GM12864 (cell line): ENCODE measurements around the gene BSG.
"Not testable (repeated sequence)": the region's sequence is repeated elsewhere in the genome, so short reads cannot be mapped to it uniquely, and the experiment has no call there.

Source experiments
- DNase-seq: peaks from one replicate; pipeline ENCODE4 v3.0.0-alpha.2; 2011; ENCODE audit warnings: low read depth
- H3K4me3 ChIP-seq: 2 replicates; pipeline ENCODE4 v1.5.1; 2011; ENCODE audit warnings: mild to moderate bottlenecking, low read depth, low read length, control low read depth
- CTCF ChIP-seq: IDR thresholded peaks from 2 replicates; pipeline ENCODE4 v1.5.1; 2011; ENCODE audit warnings: low read depth, mild to moderate bottlenecking, moderate library complexity, low read length, control low read depth, inconsistent platforms; ENCODE audit errors: missing control alignments

Gene BSG

GRCh38 chr19:583198-583967 lies 11.0 kb downstream of the BSG start:
- no peak overlapping the region for H3K4me3 ChIP-seq
- no peak for DNase-seq
- TF ChIP-seq CTCF, result no peak

- TF ChIP-seq CTCF, result no peak
- DNase-seq, result no peak
Observed at GRCh38 chr19:583968-584239, 11.5 kb downstream of the BSG start.

GRCh38 chr19:584240-585001 lies 12.0 kb downstream of the BSG start:
- no peak overlapping the region for H3K4me3 ChIP-seq
- peak; percentile 96 for TF ChIP-seq CTCF
- DNase-seq, result no peak

More at GRCh38 chr19:583968-584239, 11.5 kb downstream of the BSG start:
- no peak overlapping the region for H3K4me3 ChIP-seq

GRCh38 chr19:585146-585545 lies 12.8 kb downstream of the BSG start:
- H3K4me3 ChIP-seq, DNase-seq: not testable (repeated sequence)

- H3K4me3 ChIP-seq, result no peak overlapping the region
- no peak for DNase-seq
- TF ChIP-seq CTCF, result no peak
Observed at GRCh38 chr19:585551-586110, 13.2 kb downstream of the BSG start.

GRCh38 chr19:588093-588740 lies 15.8 kb downstream of the BSG start:
- no peak for DNase-seq

More at GRCh38 chr19:588093-588740, 15.8 kb downstream of the BSG start:
- TF ChIP-seq CTCF, result peak; percentile 56
- H3K4me3 ChIP-seq, result no peak overlapping the region
